Ishikawa (cell line): Measurements from ENCODE around the gene LIPN.

Source experiments
- CEBPB ChIP-seq: IDR thresholded peaks from 2 replicates; pipeline ENCODE4 v1.6.1; 2012
- CREB1 ChIP-seq: IDR thresholded peaks from 2 replicates; pipeline ENCODE4 v1.6.1; 2012; ENCODE audit warnings: low read depth
- EP300 ChIP-seq: IDR thresholded peaks from 2 replicates; pipeline ENCODE4 v1.6.1; 2012; ENCODE audit warnings: borderline replicate concordance
- REST ChIP-seq: IDR thresholded peaks from 2 replicates; pipeline ENCODE4 v1.6.1; 2012; ENCODE audit warnings: low read depth, mild to moderate bottlenecking
- TCF12 ChIP-seq: IDR thresholded peaks from 2 replicates; pipeline ENCODE4 v1.6.1; 2012; ENCODE audit warnings: low read depth
- YY1 ChIP-seq: IDR thresholded peaks from 2 replicates; pipeline ENCODE4 v1.6.1; 2012; ENCODE audit warnings: low read depth

GRCh38 chr10:88781206-88781605 is 21.4 kb downstream of the LIPN start:
- no peak for TF ChIP-seq CEBPB
- TF ChIP-seq REST = no peak
- no peak for TF ChIP-seq TCF12
- TF ChIP-seq CREB1 = no peak
- no peak for TF ChIP-seq YY1
- TF ChIP-seq EP300 = no peak
